ENCODE results near the gene FUNDC2.
"Not testable (repeated sequence)": the region's sequence is repeated elsewhere in the genome, so short reads cannot be mapped to it uniquely, and the experiment has no call there.

FUNDC2 gene

DNA sequence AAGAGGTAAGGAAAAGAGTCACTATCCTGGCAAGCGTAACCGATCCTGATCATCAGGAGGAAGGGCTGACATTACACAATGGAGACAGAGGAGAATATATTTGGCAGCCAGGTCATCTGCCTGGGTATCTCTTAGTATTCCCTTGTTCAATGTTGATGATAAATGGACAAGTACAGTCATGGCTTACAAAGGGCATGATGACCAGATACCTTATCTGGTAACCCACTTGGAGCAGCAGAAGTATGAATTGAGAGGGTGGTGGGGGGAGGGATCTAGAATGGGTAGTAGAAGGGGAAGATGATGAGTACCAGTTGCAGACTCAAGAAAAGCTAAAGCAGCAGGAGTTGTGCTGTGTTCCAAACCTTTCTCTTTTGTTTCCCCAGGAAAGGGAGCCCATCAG, 21.5 kb upstream of the FUNDC2 start:
- Mint-ChIP-seq H3K9me3 (peaks cover 0 to 9% of the 10 kb centered on the region in 2 donors), H3K36me3 (peaks cover 0 to 2% of the 10 kb centered on the region in 2 donors), H3K4me1 (no peaks in the 10 kb centered on the region), H3K27me3 (peaks cover 0 to 9% of the 10 kb centered on the region in 2 donors), H3K27ac (no peak overlapping the region), H3K4me3 (no peak overlapping the region)
- DNase-seq (no peak), ATAC-seq (replicated peaks) (no peak)

DNA sequence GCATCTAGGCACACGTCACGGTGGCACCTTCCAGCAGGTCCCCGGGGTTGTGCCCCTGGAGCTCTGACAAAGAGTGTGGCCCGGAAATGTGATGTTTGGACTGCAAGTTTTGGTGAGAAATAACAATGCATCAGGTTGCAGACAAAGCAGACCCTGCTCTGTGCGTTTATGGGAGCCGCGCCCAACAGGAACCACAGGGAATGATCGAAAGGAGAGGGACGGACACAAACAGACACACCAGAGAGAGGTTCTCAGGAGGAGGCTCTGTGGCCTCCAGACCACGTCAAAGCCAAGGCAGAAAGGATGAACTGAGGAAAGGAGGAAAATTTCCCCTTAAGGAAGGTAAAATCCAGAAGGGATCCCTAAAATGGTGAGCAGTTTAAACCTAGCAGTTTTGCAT, 20.3 kb upstream of the FUNDC2 start:
- H3K27ac Mint-ChIP-seq; ATAC-seq (replicated peaks); H3K9me3 Mint-ChIP-seq; H3K4me3 Mint-ChIP-seq; H3K27me3 Mint-ChIP-seq; DNase-seq; H3K4me1 Mint-ChIP-seq; H3K36me3 Mint-ChIP-seq: not testable (repeated sequence)

DNA sequence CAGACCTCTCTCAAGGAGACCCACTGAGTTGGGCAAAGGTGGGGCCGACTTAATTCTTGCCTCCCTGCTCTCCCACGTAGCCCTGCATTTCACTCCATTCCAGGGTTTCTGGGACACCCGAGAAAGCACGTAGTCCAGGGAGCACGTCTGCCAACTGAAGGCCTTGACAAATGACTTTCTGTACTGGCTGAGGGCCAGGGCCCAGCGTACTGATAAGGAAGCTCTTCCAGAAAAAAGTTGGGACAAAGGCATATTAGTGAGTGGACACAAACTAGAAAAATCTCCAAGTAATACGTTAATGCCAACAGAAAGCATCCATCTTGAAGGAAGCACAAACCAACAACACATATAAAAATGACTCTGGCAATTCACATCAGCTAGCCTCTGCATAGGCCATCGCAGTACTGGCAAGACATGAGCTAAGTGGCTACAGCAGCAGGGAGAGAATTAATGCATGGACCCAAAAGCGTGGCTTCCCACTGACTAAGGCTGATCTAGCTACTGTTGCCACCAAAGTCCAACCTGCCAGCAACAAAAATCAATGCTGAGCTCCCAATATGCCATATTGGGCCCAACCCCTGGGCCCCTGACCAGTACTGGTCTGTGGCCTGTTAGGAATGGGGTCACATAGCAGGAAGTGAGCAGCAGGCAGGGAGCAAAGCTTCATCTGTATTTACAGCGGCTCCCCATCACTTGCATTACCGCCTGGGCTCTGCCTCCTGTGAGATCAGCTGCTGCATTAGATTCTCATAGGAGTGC, 19.6 kb upstream of the FUNDC2 start:
- not testable (repeated sequence) for H3K9me3 Mint-ChIP-seq; H3K4me3 Mint-ChIP-seq; H3K27ac Mint-ChIP-seq; ATAC-seq (replicated peaks); H3K4me1 Mint-ChIP-seq; H3K27me3 Mint-ChIP-seq; H3K36me3 Mint-ChIP-seq; DNase-seq

DNA sequence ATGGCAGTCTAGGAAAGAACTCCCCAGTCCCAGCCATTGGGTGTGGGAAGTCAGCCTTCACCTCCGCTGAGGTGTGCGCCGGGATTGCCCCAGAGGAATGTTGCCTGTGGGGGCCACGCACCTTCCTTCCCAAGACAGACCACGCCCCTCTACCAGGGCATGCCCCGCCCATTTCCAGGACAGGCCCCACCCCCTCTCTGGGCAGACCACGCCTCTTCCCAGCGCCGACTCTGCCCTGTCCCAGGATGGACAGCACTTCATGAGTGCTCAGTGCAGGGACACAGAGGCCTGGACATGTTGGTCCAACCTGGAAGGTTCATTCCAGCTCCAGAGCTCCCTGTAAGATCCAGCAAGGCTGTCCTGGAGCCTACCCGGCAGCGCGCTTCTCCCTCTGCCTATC, 18.1 kb upstream of the FUNDC2 start:
- not testable (repeated sequence) for H3K27ac Mint-ChIP-seq; ATAC-seq (replicated peaks); H3K9me3 Mint-ChIP-seq; DNase-seq; H3K36me3 Mint-ChIP-seq; H3K27me3 Mint-ChIP-seq; H3K4me3 Mint-ChIP-seq; H3K4me1 Mint-ChIP-seq

DNA sequence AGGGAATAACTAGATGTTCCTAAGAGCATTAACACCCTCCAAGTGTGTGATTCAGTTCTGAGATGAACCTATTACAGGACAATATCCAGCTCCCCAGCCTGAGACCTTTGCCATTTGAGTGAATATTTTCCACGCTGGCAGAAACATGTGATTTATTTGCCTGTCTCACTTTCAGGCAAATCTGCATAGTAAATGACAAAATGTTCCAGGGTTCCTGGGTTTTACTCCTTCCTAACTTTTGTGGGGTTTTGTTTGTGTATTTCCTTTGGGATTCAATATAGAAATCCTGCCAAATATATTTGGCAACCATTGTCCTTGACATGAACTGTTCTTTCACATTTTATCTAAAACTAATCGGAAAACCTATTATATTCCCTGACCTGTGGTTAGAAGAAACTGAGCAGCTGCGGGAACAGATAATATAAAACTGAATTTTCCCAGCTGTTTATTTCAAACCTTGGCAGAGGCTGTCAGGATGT, 16.6 kb upstream of the FUNDC2 start:
- H3K27me3 Mint-ChIP-seq, result no peaks in the 10 kb centered on the region
- DNase-seq, result no peak
- H3K27ac Mint-ChIP-seq, result no peak overlapping the region
- ATAC-seq (replicated peaks), result no peak
- H3K9me3 Mint-ChIP-seq, result peaks cover 0 to 2% of the 10 kb centered on the region in 2 donors
- H3K4me1 Mint-ChIP-seq, result peaks cover 0 to 2% of the 10 kb centered on the region in 2 donors
- H3K36me3 Mint-ChIP-seq, result no peaks in the 10 kb centered on the region
- H3K4me3 Mint-ChIP-seq, result no peak overlapping the region

DNA sequence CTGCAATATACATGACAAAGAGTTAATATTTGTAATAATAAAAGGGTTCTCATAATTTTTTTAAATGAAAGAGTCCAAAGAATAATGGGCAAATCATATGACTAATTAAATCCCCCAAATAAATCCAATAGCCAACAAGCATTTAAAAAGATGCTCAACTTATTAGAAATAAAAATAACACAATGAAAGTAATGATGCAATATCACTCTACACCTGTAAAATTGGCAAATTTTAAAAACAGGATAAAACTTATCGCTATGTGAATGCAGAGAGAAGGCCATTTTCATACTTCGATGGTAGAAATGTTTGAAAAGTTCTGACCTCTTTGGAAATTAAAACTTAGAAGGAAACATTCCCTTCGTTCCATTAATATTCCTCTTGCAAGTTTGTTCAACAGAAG, 6.1 kb upstream of the FUNDC2 start:
- ATAC-seq (replicated peaks) (no peak), DNase-seq (no peak)
- Mint-ChIP-seq H3K36me3 (no peaks in the 10 kb centered on the region), H3K27me3 (no peaks in the 10 kb centered on the region), H3K27ac (no peak overlapping the region), H3K4me1 (peaks cover 6 to 10% of the 10 kb centered on the region in 2 donors), H3K9me3 (no peaks in the 10 kb centered on the region), H3K4me3 (no peak overlapping the region)

DNA sequence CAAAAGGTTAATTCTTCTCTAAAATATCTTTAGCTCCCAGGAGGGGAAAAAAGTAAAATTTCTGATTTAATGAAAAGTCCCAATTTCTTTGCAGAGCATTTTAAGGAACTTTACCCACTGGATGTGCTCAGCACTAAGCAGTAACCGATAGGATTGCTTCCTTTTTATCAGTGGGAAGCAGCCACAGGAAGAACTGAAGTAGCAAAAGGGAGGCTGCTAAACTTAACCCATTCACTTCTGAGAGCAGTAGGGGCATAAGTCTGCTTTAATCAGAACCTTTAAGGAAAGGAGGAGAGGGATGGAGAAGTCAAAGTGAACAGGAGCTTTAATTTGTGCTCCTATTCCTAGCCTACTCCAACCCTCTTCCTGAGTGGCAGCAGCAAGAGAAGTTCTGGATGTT, 4.1 kb upstream of the FUNDC2 start, which contains the start of gene F8:
Gene F8 (minus strand): TSS at position 139 of the 400 bp plus-strand sequence. CDS start 171 bp downstream, outside the sequence.
- Mint-ChIP-seq H3K36me3 (no peaks in the 10 kb centered on the region), H3K27me3 (no peaks in the 10 kb centered on the region), H3K4me3 (no peak within 1 kb of the TSS), H3K9me3 (no peaks in the 10 kb centered on the region), H3K4me1 (peaks cover 6 to 10% of the 10 kb centered on the region in 2 donors), H3K27ac (no peak within 1 kb of the TSS)
- no peak for DNase-seq
- no peak for ATAC-seq (replicated peaks)

DNA sequence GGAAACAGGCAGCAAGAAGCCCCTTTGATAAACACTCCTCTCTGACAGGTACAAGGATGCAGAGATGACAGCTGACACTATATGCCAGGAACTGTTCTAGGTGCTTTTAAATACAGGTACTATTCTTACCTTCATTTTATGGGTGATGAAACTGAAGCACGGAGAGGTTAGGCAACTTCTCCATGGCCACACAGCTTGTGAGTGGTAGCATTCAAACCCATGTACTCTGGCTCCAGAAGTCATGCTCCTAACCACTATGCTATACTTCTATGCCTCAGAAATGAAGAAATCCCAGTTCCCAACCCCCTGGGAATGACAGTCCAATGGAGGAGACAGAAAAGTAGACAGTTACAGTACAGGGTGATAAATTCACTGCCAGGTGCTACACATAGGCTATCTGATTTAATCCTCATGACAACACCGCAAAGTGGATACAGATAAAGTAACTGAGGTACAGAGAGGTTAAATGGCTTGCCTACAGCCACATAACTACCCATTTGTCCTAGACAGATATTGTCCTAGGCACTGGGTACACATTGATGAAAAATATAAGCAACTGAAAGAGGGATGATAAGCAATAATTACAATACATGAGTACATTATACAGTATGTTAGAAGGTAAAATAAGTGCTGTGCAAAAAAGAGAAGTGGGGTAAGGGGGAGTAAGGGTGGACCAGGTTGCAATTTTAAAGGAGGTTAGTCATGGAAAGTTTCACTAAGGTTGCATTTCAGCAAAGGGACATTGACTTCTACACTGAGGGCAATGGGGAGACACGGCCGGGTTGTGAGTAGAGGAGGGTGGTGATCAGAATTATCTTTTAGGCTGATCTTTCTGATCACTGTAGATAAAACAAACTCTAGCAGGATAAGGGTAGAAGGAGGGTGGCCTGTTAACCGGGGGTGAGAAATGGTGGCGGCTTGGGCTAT, 2.5 kb upstream of the FUNDC2 start:
- DNase-seq (no peak), ATAC-seq (replicated peaks) (no peak)
- peaks cover 6 to 16% of the 10 kb centered on the region in 2 donors for H3K4me1 Mint-ChIP-seq
- peak overlapping the region in 1 of 2 donors; percentile 68 for H3K4me3 Mint-ChIP-seq
- peak overlapping the region; percentile 51 for H3K27ac Mint-ChIP-seq
- no peaks in the 10 kb centered on the region for H3K9me3 Mint-ChIP-seq
- H3K27me3 Mint-ChIP-seq, result no peaks in the 10 kb centered on the region
- H3K36me3 Mint-ChIP-seq, result no peaks in the 10 kb centered on the region

DNA sequence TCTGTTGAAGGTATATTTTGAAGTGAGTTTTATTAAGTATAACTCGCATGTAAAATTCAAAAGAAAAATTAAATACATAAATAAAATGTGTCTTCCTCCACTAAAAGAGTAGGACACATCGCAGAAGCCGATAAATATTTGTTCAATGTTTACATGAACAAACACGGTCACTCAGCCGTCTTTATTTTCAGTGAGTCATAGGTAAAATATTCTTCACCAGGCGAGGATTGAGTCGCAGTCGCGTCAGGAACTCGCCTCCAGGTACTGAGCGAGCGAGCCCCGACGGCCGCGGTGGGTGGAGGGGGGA, 271 bp upstream of the FUNDC2 start:
- DNase-seq (no peak), ATAC-seq (replicated peaks) (no peak)
- peak overlapping the region; percentile 84 for H3K27ac Mint-ChIP-seq
- H3K27me3 Mint-ChIP-seq, result no peaks in the 10 kb centered on the region
- peaks cover 3 to 4% of the 10 kb centered on the region in 2 donors for H3K36me3 Mint-ChIP-seq
- no peaks in the 10 kb centered on the region for H3K9me3 Mint-ChIP-seq
- peaks cover 9 to 22% of the 10 kb centered on the region in 2 donors for H3K4me1 Mint-ChIP-seq
- peak overlapping the region; percentile 77 to 82 for H3K4me3 Mint-ChIP-seq

DNA sequence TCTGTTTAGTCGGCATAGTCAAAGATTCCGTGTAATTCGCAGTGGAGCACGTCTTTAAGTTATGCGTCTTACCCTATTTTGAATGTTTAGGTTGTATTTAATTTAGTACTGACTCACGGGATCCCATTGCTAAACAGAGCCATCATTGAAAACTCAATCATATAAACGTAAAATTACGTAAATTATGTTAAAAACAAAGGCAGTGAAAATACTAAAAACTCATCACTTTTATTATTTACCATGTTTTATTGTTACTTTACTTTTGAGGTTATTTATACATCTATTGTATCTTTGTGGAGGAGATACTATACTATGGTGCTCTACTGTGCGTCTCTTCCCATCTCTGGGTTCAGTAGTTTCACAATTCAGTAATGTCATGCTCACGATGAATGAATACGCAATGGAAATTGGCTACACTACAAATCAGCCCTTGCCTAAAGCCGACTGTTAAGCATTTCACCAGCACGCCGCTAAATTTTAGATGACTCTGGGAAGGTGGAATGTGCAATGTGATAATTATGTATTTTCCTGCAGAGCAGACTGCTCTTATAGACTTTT, 944 bp downstream of the FUNDC2 start:
- ATAC-seq (replicated peaks), result peak in 1 of 2 donors; percentile 22

DNA sequence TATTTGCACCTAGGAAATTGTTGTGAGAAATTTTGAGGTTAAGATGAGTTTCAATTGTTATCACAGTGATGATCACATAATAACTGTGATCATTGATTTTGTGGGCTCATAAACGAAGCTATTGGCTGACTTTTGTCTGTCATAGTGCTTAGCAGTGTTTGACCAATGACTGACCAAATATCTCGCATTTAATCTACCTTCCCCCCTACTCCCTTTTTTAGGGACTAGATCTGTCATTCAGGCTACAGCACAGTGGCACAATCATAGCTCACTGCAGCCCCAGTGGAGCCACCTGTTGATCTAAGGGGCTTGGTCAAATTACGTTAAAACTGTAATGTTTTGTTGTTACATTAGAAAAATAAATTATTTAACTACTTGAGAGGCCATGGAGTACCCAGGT, 1.5 kb downstream of the FUNDC2 start:
- Mint-ChIP-seq H3K36me3 (peaks cover 3 to 4% of the 10 kb centered on the region in 2 donors), H3K27ac (no peak overlapping the region), H3K27me3 (no peaks in the 10 kb centered on the region), H3K4me1 (peaks cover 9 to 27% of the 10 kb centered on the region in 2 donors), H3K9me3 (no peaks in the 10 kb centered on the region), H3K4me3 (peak overlapping the region; percentile 82 to 83)
- DNase-seq (no peak), ATAC-seq (replicated peaks) (no peak)

More for the DNA sequence above, 944 bp downstream of the FUNDC2 start:
- peaks cover 3 to 4% of the 10 kb centered on the region in 2 donors for H3K36me3 Mint-ChIP-seq
- no peaks in the 10 kb centered on the region for H3K27me3 Mint-ChIP-seq
- peaks cover 9 to 27% of the 10 kb centered on the region in 2 donors for H3K4me1 Mint-ChIP-seq
- peak overlapping the region; percentile 82 to 83 for H3K4me3 Mint-ChIP-seq
- no peaks in the 10 kb centered on the region for H3K9me3 Mint-ChIP-seq
- H3K27ac Mint-ChIP-seq, result peak overlapping the region; percentile 96
- no peak for DNase-seq

DNA sequence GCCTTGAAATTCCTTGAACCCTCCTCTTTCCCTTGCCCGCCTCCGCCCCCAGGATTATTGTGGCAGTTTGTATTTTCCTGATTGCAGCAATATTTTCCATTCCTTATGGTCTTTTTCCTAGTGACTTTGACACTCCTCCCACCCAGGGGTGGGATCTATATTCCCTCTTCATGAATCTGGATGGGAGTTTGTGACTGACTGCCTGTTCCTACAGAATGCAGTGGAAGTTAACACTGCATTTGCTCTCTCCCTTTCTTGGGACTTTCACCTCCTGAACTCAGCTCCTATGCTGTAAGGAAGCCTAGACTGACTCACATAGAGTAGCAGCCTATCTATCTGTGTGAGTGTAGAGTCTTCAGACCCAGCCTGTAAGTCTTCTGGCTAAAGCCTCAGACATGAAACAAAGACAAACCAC, 2.2 kb downstream of the FUNDC2 start:
- peak overlapping the region; percentile 15 for H3K27ac Mint-ChIP-seq
- no peaks in the 10 kb centered on the region for H3K27me3 Mint-ChIP-seq
- no peaks in the 10 kb centered on the region for H3K9me3 Mint-ChIP-seq
- peaks cover 3 to 4% of the 10 kb centered on the region in 2 donors for H3K36me3 Mint-ChIP-seq
- ATAC-seq (replicated peaks), result no peak
- peak overlapping the region in 1 of 2 donors; percentile 32 for H3K4me3 Mint-ChIP-seq
- peaks cover 9 to 27% of the 10 kb centered on the region in 2 donors for H3K4me1 Mint-ChIP-seq
- no peak for DNase-seq

DNA sequence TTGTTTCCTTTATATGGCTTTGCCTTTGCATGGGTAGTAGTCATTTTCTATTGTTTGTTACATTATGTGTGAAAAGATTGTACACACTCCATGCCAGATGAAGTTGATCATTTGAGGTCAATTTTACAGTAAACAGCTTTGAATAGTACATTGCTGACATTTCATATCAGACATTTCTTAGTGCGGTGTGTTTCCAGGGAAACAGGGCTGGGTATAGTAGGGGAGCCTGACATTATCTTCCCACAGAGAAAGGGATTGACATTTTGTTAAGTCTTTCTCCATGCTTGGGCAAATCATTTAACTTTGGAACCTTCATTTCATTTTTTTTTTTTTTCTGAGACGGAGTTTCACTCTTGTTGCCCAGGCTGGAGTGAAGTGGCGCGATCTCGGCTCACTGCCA, 5.0 kb downstream of the FUNDC2 start:
- Mint-ChIP-seq H3K36me3 (peaks cover 9 to 21% of the 10 kb centered on the region in 2 donors), H3K27me3 (no peaks in the 10 kb centered on the region), H3K4me3 (no peak overlapping the region), H3K27ac (no peak overlapping the region), H3K9me3 (peaks cover 0 to under 1% of the 10 kb centered on the region in 2 donors), H3K4me1 (peaks cover 4 to 17% of the 10 kb centered on the region in 2 donors)
- ATAC-seq (replicated peaks), result no peak
- no peak for DNase-seq

DNA sequence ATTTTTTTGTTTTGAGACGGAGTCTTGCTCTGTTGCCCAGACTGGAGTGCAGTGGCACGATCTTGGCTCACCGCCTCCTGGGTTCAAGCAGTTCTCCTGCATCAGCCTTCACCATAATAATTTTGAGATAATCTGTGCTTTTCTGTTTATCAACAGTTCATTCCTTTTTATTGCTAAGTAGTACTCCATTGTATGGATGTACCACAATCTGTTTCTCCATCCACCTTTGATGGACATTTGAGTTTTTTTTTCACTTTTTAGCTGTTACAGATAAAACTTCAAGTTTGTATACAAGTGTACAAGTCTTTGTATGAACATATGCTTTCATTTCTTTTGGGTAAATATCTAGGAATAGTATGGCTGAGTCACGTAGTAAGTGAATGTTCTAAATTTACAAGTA, 9.0 kb downstream of the FUNDC2 start:
- DNase-seq (no peak), ATAC-seq (replicated peaks) (no peak)
- H3K4me3 Mint-ChIP-seq, result no peak overlapping the region
- peaks cover 4 to 22% of the 10 kb centered on the region in 2 donors for H3K4me1 Mint-ChIP-seq
- H3K27me3 Mint-ChIP-seq, result no peaks in the 10 kb centered on the region
- H3K27ac Mint-ChIP-seq, result no peak overlapping the region
- peaks cover 9 to 35% of the 10 kb centered on the region in 2 donors for H3K36me3 Mint-ChIP-seq
- H3K9me3 Mint-ChIP-seq, result peaks cover 0 to 4% of the 10 kb centered on the region in 2 donors
